ENCODE results near the gene MYEOV.

The MYEOV gene

DNA sequence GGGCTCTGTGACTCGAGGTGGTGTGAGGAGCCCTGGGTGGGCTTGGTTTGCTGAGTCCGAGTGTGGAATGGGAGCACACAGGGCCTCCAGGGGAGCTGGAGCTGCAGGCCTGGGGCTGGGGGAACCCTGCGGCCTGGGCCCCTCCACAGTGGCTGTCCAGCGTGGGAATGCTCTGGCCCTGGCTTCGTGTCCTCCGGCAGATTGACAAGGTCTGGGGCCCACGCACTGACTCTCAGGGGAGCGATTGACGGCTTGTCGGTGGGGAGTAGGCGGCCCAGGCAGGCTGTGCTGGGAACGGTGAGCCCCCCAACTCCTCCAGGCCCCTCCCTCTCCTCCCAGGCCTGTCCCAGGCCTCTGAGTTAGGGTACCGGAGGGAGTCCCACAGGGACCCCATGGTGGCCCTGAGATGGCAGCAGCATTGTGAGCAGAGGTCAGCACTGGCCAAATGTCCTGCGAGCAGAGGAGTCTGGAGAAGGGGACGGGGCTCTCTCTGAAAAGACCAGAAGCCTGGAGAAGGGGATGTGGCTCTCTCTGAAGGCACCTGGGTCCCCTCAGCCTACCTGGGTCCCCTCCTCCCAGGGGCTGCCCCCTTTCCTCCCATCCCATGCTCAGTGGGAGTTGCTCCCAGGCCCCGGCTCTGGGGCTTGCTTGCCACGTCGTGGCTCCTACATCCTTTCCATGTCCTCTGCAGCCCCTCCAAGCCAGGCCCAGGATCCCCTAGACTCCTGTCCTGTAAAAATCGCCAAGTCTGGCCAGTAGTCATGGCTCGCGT is 23.8 kb upstream of the MYEOV start:
- CTCF ChIA-PET = no interaction called here
- TF ChIP-seq, protein P1, sequence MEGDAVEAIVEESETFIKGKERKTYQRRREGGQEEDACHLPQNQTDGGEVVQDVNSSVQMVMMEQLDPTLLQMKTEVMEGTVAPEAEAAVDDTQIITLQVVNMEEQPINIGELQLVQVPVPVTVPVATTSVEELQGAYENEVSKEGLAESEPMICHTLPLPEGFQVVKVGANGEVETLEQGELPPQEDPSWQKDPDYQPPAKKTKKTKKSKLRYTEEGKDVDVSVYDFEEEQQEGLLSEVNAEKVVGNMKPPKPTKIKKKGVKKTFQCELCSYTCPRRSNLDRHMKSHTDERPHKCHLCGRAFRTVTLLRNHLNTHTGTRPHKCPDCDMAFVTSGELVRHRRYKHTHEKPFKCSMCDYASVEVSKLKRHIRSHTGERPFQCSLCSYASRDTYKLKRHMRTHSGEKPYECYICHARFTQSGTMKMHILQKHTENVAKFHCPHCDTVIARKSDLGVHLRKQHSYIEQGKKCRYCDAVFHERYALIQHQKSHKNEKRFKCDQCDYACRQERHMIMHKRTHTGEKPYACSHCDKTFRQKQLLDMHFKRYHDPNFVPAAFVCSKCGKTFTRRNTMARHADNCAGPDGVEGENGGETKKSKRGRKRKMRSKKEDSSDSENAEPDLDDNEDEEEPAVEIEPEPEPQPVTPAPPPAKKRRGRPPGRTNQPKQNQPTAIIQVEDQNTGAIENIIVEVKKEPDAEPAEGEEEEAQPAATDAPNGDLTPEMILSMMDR (conservative IDR thresholded peaks at IDR 0.05; ENCODE audit: low read depth) = no peak
- no peak for DNase-seq (ENCODE audit: low spot score)
- POLR2A ChIA-PET (ENCODE audit: low non-redundant PET) = no interaction called here
- H3K27ac ChIP-seq = no peak overlapping the region

DNA sequence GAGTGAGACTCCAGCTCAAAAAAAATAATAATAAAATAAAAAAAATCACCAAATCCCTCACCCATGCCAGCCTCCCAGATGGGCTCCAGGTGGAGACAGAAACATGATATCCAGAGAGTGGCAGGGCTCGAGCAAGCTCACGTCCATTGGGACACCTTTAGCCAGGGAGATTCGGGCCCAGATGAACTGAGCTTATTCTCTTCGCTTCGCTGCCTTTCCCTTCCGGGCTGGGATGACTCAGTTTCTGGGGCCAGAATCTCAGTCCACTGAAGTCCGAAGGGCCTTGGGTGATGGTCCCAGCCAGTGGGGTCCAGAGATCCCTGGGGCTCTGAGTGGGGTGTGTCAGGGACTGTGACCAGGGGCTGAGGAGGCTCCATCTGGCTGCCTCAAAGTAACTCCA is 23.0 kb upstream of the MYEOV start:
- no peak overlapping the region for H3K27ac ChIP-seq
- TF ChIP-seq, protein P1 (conservative IDR thresholded peaks at IDR 0.05; ENCODE audit: low read depth) = no peak
- DNase-seq (ENCODE audit: low spot score) = no peak
- ChIA-PET CTCF (no interaction called here), POLR2A (ENCODE audit: low non-redundant PET) (no interaction called here)

DNA sequence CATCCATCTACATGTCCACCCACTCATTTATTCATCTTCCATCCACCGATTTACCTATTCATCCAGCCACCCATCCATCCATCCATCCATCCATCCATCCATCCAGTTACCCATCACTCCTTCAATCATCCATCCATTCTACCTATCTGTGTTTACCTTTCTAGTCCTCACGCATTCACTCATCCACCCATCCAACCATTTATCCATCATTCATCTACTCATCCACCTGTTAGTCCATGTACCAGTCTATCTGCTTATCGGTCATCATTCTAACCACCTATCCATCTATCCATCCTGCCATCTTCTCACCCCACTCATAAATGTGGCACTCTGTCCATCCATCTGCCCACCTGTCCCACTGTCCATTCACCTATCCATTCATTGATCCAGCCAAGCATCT is 21.9 kb upstream of the MYEOV start:
- TF ChIP-seq, protein P1 (conservative IDR thresholded peaks at IDR 0.05; ENCODE audit: low read depth) = no peak
- ChIA-PET CTCF (interaction anchor here (1.0 kb wide), 1 partner anchor 140 kb away, joined by 3 read pairs; no protein-coding TSS in a partner anchor), POLR2A (ENCODE audit: low non-redundant PET) (no interaction called here)
- no peak overlapping the region for H3K27ac ChIP-seq
- DNase-seq (ENCODE audit: low spot score) = no peak

DNA sequence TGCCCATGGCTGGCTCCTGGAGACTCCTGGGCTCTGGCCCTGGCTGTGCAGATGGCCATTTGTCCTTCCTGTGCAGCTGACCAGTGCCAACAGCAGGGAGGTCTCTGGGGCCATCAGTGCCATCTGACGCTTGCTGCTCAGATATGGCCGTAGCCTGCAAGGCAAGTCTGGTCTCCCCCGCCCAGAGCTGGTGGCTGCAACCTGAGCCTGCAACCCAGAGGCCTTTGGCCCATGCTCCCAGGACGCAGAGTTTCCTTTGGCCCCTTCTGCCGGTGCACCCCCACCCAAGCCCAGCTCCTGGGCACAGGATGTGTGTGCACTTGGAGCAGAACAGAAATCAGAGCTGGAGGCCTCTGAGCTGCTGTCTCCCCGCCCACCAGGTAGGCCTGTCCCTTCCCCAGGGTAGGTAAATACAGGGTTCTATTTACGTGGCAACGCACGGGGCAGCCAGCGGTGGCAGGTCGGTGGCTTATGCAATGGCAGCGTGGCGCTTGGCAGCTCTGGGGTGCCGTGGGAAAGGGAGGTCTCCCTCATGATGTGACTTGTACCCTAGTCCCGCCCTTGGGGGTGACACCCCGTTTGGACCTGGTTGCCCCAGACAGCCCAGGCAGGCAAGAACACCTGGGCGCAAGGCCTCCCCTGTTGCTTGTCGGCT is 21.0 kb upstream of the MYEOV start:
- H3K27ac ChIP-seq = no peak overlapping the region
- TF ChIP-seq, protein P1 (conservative IDR thresholded peaks at IDR 0.05; ENCODE audit: low read depth) = no peak
- ChIA-PET POLR2A (ENCODE audit: low non-redundant PET) (no interaction called here), CTCF (interaction anchor here (1.0 kb wide), 1 partner anchor 141 kb away, joined by 3 read pairs; no protein-coding TSS in a partner anchor)
- no peak for DNase-seq (ENCODE audit: low spot score)

DNA sequence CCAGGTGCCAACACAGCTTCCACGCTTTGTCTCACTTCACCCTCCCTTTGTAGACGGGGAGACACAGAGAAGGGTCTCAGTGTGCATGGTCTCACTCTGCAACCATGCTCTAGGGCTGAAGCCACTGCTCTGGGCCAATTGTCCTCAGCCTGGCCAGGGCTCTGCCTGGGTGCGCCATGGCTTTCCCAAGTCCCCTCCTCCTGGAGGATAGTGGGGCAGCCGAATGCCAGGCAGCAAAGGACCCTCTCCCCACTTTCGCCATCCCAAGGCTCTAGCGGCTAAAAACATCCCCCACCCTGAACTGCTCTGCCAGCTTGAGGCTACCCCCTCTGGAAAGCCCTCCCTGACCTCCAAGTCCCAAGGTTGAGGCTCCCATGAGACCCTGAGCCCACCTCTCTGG is 20.4 kb upstream of the MYEOV start:
- ChIA-PET POLR2A (ENCODE audit: low non-redundant PET) (no interaction called here), CTCF (no interaction called here)
- no peak for DNase-seq (ENCODE audit: low spot score)
- H3K27ac ChIP-seq = no peak overlapping the region
- TF ChIP-seq, protein P1 (conservative IDR thresholded peaks at IDR 0.05; ENCODE audit: low read depth) = no peak

DNA sequence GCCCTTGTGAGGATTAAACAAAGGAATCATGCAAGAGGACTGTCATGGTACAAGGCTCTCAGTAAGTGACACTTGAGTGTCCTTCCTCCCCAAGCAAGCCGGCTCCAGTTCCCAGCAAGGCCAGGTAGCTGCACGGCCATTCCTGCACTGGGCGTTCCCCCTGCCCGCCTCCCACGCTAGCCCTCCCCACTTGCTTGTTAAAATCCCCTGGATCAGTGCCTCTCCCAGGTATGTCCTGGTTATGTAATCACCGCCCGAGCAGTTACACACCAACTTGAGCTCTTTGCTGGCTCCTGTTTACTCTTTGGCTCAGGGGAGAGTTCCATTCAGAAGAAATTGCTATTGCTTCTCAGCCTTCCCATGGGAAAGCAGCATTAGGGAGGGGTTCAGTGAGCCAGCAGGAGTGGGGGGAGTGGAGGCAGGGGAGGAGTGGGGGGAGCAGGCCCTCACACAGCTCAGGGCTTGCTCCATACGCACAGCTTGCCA is 19.4 kb upstream of the MYEOV start:
- POLR2A ChIA-PET (ENCODE audit: low non-redundant PET) = interaction anchor here (0.7 kb wide), 1 partner anchor 162 kb away, joined by 6 read pairs; no protein-coding TSS in a partner anchor
- peak overlapping the region; percentile 58 for H3K27ac ChIP-seq
- TF ChIP-seq, protein P1 (conservative IDR thresholded peaks at IDR 0.05; ENCODE audit: low read depth) = no peak
- peak; percentile 91 for DNase-seq (ENCODE audit: low spot score)
- CTCF ChIA-PET = interaction anchor here (0.7 kb wide), 1 partner anchor 143 kb away, joined by 7 read pairs; no protein-coding TSS in a partner anchor

All from RWPE1 (cell line).